ENCODE results near the gene KHK. TPM values are rescaled to one million over a fixed set of nuclear protein-coding genes. Genes with fewer than 3 reads are reported as not detected.

Gene KHK
- total and polyA plus RNA-seq, 9 of the 15 experiments (the other 6 are each of a cell fraction or from before 2014, with no cell fraction given) = 1.5 to 10.7 (median 5.2) TPM

GRCh38 chr2:27094353-27094984 is 7.9 kb downstream of the KHK start:
- no peak overlapping the region for H3K4me3 ChIP-seq
- intact Hi-C loops (cut with micrococcal nuclease) (no loop called here), in situ Hi-C loops (cut with MboI) (no loop called here)
- no peak overlapping the region for H3K27ac ChIP-seq (ENCODE audit: extremely low read depth, low read depth, low read length)
- DNase-seq (ENCODE audit: extremely low read depth in 1 of 4, low spot score in 3 of 4) = no peak
- H3K27me3 ChIP-seq (ENCODE audit: control insufficient read depth in 2 of 2, insufficient read depth in 2 of 2, low read length in 2 of 2) = no peaks in the 10 kb centered on the region
- no peak for FAIRE-seq
- ATAC-seq = no peak
- H3K9me3 ChIP-seq (replicated peaks; ENCODE audit: control insufficient read depth, insufficient read depth, low read depth, low read length) = no peaks in the 10 kb centered on the region
- no peaks in the 10 kb centered on the region for H3K9me1 ChIP-seq (ENCODE audit: control insufficient read depth, insufficient read depth, low read length)
- CTCF ChIA-PET (ENCODE audit: low intra/inter-chr PET ratio) = no interaction called here
- H4K20me1 ChIP-seq (replicated peaks; ENCODE audit: control insufficient read depth, insufficient read depth, low read length) = no peaks in the 10 kb centered on the region
- H3K9ac ChIP-seq (ENCODE audit: insufficient read depth in 1 of 2, low read depth in 2 of 2, low read length in 2 of 2) = peak overlapping the region in 1 of 2 experiments; percentile 47; a peak in 2 of 4 replicates
- 88% methylated on average over 23 of the region's 24 CpGs for whole genome bisulfite sequencing (ENCODE audit: insufficient coverage, low coverage, missing lambda C conversion rate)
- POLR2A ChIA-PET = interaction anchor here (0.9 to 3.6 kb wide), 3 partner anchors 9 to 13 kb away, joined by 4 to 11 read pairs (median 4); no protein-coding TSS in a partner anchor
- no peak overlapping the region for H3K4me2 ChIP-seq (ENCODE audit: insufficient read depth, low read length)
- peaks cover 3% of the 10 kb centered on the region; the same call in 2 of the 3 replicates for H3K79me2 ChIP-seq (ENCODE audit: control insufficient read depth, insufficient read depth, low read length)
- no TSS peak for BruUV-seq (replicated peaks)
- H2AFZ ChIP-seq (ENCODE audit: low read depth, low read length) = no peak overlapping the region
- H3K36me3 ChIP-seq (ENCODE audit: control insufficient read depth, insufficient read depth, low read length) = no peaks in the 10 kb centered on the region; the same call in 2 of the 3 replicates
- H3K4me1 ChIP-seq (replicated peaks in 1 of 2; ENCODE audit: control insufficient read depth in 2 of 2, insufficient read depth in 2 of 2, low read length in 2 of 2) = peaks cover 39 to 49% of the 10 kb centered on the region in 2 experiments
- no peak for TF ChIP-seq ZNF212 (CRISPR knock-in tag; IDR thresholded peaks at IDR 0.05)
- no peak for TF ChIP-seq FOXJ3 (CRISPR knock-in tag; IDR thresholded peaks at IDR 0.05)
- TF ChIP-seq NFRKB (IDR thresholded peaks at IDR 0.05; ENCODE audit: low read depth) = no peak
- TF ChIP-seq PCBP2 (IDR thresholded peaks at IDR 0.05; ENCODE audit: low read depth, low read length, poor library complexity, severe bottlenecking) = no peak
- TF ChIP-seq, protein P1, sequence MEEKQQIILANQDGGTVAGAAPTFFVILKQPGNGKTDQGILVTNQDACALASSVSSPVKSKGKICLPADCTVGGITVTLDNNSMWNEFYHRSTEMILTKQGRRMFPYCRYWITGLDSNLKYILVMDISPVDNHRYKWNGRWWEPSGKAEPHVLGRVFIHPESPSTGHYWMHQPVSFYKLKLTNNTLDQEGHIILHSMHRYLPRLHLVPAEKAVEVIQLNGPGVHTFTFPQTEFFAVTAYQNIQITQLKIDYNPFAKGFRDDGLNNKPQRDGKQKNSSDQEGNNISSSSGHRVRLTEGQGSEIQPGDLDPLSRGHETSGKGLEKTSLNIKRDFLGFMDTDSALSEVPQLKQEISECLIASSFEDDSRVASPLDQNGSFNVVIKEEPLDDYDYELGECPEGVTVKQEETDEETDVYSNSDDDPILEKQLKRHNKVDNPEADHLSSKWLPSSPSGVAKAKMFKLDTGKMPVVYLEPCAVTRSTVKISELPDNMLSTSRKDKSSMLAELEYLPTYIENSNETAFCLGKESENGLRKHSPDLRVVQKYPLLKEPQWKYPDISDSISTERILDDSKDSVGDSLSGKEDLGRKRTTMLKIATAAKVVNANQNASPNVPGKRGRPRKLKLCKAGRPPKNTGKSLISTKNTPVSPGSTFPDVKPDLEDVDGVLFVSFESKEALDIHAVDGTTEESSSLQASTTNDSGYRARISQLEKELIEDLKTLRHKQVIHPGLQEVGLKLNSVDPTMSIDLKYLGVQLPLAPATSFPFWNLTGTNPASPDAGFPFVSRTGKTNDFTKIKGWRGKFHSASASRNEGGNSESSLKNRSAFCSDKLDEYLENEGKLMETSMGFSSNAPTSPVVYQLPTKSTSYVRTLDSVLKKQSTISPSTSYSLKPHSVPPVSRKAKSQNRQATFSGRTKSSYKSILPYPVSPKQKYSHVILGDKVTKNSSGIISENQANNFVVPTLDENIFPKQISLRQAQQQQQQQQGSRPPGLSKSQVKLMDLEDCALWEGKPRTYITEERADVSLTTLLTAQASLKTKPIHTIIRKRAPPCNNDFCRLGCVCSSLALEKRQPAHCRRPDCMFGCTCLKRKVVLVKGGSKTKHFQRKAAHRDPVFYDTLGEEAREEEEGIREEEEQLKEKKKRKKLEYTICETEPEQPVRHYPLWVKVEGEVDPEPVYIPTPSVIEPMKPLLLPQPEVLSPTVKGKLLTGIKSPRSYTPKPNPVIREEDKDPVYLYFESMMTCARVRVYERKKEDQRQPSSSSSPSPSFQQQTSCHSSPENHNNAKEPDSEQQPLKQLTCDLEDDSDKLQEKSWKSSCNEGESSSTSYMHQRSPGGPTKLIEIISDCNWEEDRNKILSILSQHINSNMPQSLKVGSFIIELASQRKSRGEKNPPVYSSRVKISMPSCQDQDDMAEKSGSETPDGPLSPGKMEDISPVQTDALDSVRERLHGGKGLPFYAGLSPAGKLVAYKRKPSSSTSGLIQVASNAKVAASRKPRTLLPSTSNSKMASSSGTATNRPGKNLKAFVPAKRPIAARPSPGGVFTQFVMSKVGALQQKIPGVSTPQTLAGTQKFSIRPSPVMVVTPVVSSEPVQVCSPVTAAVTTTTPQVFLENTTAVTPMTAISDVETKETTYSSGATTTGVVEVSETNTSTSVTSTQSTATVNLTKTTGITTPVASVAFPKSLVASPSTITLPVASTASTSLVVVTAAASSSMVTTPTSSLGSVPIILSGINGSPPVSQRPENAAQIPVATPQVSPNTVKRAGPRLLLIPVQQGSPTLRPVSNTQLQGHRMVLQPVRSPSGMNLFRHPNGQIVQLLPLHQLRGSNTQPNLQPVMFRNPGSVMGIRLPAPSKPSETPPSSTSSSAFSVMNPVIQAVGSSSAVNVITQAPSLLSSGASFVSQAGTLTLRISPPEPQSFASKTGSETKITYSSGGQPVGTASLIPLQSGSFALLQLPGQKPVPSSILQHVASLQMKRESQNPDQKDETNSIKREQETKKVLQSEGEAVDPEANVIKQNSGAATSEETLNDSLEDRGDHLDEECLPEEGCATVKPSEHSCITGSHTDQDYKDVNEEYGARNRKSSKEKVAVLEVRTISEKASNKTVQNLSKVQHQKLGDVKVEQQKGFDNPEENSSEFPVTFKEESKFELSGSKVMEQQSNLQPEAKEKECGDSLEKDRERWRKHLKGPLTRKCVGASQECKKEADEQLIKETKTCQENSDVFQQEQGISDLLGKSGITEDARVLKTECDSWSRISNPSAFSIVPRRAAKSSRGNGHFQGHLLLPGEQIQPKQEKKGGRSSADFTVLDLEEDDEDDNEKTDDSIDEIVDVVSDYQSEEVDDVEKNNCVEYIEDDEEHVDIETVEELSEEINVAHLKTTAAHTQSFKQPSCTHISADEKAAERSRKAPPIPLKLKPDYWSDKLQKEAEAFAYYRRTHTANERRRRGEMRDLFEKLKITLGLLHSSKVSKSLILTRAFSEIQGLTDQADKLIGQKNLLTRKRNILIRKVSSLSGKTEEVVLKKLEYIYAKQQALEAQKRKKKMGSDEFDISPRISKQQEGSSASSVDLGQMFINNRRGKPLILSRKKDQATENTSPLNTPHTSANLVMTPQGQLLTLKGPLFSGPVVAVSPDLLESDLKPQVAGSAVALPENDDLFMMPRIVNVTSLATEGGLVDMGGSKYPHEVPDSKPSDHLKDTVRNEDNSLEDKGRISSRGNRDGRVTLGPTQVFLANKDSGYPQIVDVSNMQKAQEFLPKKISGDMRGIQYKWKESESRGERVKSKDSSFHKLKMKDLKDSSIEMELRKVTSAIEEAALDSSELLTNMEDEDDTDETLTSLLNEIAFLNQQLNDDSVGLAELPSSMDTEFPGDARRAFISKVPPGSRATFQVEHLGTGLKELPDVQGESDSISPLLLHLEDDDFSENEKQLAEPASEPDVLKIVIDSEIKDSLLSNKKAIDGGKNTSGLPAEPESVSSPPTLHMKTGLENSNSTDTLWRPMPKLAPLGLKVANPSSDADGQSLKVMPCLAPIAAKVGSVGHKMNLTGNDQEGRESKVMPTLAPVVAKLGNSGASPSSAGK (IDR thresholded peaks at IDR 0.05) = no peak
- TF ChIP-seq CBFA2T3 (IDR thresholded peaks at IDR 0.05) = no peak
- no peak for TF ChIP-seq KLF16 (IDR thresholded peaks at IDR 0.05)
- no peak for TF ChIP-seq ZBTB7A (IDR thresholded peaks at IDR 0.05; ENCODE audit: borderline replicate concordance, control insufficient read depth, low read depth, low read length)
- TF ChIP-seq ZNF253 (CRISPR knock-in tag; conservative IDR thresholded peaks at IDR 0.05) = no peak
- TF ChIP-seq NEUROD1 (IDR thresholded peaks at IDR 0.05; ENCODE audit: borderline replicate concordance, low read depth, low read length, partially characterized antibody) = no peak
- no peak for TF ChIP-seq ZNF175 (CRISPR knock-in tag; IDR thresholded peaks at IDR 0.05; ENCODE audit: low read depth)
- TF ChIP-seq HDAC2 (IDR thresholded peaks at IDR 0.05) = no peak
